Ascending aorta (tissue), 2 donors: Measurements from ENCODE around the gene CEP104. TPM values are rescaled to one million over a fixed set of nuclear protein-coding genes. Genes with fewer than 3 reads are reported as not detected.
A peak's percentile ranks its signal among the peaks of the same experiment; 100 is the strongest.

Experiments used
- DNase-seq, 2 donors: peaks; one replicate each; pipeline ENCODE4 v3.0.0-alpha.2; 2019; ENCODE audit warnings: low spot score in 2 of 2
- H3K27ac ChIP-seq, 2 donors: fragments of 200-600 bp; sonication (generic); one replicate each; pipeline ENCODE4 v1.5.1; 2016 to 2017; ENCODE audit warnings: mild to moderate bottlenecking in 1 of 2
- H3K27me3 ChIP-seq: fragments of 200-600 bp; sonication (generic); one replicate; pipeline ENCODE4 v1.5.1; 2017
- H3K36me3 ChIP-seq, 2 donors: fragments of 200-600 bp; sonication (generic); one replicate each; pipeline ENCODE4 v1.5.1; 2016
- H3K4me1 ChIP-seq, 2 donors: fragments of 200-600 bp; sonication (generic); one replicate each; pipeline ENCODE4 v1.5.1; 2016 to 2017; ENCODE audit warnings: mild to moderate bottlenecking in 1 of 2
- H3K4me3 ChIP-seq, 2 donors: fragments of 200-600 bp; sonication (generic); one replicate each; pipeline ENCODE4 v1.5.1; 2016 to 2017; ENCODE audit warnings: mild to moderate bottlenecking in 1 of 2
- H3K9me3 ChIP-seq, 2 donors: fragments of 200-600 bp; sonication (generic); one replicate each; pipeline ENCODE4 v1.5.1; 2016
- intact Hi-C: fragments of 100-400 bp; cut with DNase I; formaldehyde crosslinking; loops from one replicate; pipeline ENCODE4 v1.15.1; 2023
- total RNA-seq: library from RNA; depleted of rRNA; stranded (reverse); fragments of >200 nt; gene quantifications from one replicate; pipeline ENCODE4 v1.1.0, GENCODE V29; 2016
- TF ChIP-seq, protein P1 (sequence below), 3 experiments: fragments of 200-600 bp in 2 of 3; fragments of 450-650 bp in 1 of 3; sonication (generic) in 2 of 3; IDR thresholded peaks; one replicate each; pipeline ENCODE4 v1.5.1; 2016 to 2019; ENCODE audit warnings: antibody characterized with exemption in 3 of 3, mild to moderate bottlenecking in 1 of 3, moderate library complexity in 1 of 3

Gene CEP104
- total RNA-seq, 1 donor from 2014 or later: 93.6 TPM

DNA sequence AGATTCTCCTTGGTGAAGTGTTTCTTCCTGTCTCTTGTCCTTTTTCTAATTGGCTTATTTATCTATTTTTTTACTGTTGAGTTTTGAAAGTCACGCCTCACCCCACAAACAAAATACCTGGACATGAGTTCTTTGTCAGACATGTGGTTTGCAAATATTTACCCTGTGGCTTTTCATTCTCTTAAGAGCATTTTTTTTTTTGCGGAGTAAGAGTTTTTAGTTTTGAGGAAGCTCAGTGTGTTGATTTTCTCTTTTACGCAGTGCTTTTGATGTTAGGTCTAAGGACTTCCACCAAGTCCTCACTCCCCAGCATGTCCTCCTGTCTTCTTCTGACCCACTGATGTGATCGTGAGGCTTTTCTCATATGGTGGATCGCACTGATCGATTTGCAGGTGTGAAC, 7.9 kb upstream of the CEP104 start:
- TF ChIP-seq, protein P1, sequence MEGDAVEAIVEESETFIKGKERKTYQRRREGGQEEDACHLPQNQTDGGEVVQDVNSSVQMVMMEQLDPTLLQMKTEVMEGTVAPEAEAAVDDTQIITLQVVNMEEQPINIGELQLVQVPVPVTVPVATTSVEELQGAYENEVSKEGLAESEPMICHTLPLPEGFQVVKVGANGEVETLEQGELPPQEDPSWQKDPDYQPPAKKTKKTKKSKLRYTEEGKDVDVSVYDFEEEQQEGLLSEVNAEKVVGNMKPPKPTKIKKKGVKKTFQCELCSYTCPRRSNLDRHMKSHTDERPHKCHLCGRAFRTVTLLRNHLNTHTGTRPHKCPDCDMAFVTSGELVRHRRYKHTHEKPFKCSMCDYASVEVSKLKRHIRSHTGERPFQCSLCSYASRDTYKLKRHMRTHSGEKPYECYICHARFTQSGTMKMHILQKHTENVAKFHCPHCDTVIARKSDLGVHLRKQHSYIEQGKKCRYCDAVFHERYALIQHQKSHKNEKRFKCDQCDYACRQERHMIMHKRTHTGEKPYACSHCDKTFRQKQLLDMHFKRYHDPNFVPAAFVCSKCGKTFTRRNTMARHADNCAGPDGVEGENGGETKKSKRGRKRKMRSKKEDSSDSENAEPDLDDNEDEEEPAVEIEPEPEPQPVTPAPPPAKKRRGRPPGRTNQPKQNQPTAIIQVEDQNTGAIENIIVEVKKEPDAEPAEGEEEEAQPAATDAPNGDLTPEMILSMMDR (IDR thresholded peaks at IDR 0.05): no peak
- Histone ChIP-seq H3K27ac (no peak overlapping the region), H3K4me1 (no peaks in the 10 kb centered on the region), H3K9me3 (no peaks in the 10 kb centered on the region), H3K4me3 (no peak overlapping the region), H3K27me3 (no peaks in the 10 kb centered on the region), H3K36me3 (peaks cover 22 to 30% of the 10 kb centered on the region in 2 donors)
- intact Hi-C loops: no loop called here
- no peak for DNase-seq

- TF ChIP-seq, protein P1 (IDR thresholded peaks at IDR 0.05): no peak
- Histone ChIP-seq H3K4me3 (no peak overlapping the region), H3K4me1 (peaks cover 0 to under 1% of the 10 kb centered on the region in 2 donors), H3K27ac (no peak overlapping the region), H3K36me3 (peaks cover 13 to 17% of the 10 kb centered on the region in 2 donors), H3K27me3 (no peaks in the 10 kb centered on the region), H3K9me3 (no peaks in the 10 kb centered on the region)
- intact Hi-C loops: no loop called here
- no peak for DNase-seq
These were observed 6.4 kb upstream of the CEP104 start for GRCh38 chr1:3863231-3863935.

DNA sequence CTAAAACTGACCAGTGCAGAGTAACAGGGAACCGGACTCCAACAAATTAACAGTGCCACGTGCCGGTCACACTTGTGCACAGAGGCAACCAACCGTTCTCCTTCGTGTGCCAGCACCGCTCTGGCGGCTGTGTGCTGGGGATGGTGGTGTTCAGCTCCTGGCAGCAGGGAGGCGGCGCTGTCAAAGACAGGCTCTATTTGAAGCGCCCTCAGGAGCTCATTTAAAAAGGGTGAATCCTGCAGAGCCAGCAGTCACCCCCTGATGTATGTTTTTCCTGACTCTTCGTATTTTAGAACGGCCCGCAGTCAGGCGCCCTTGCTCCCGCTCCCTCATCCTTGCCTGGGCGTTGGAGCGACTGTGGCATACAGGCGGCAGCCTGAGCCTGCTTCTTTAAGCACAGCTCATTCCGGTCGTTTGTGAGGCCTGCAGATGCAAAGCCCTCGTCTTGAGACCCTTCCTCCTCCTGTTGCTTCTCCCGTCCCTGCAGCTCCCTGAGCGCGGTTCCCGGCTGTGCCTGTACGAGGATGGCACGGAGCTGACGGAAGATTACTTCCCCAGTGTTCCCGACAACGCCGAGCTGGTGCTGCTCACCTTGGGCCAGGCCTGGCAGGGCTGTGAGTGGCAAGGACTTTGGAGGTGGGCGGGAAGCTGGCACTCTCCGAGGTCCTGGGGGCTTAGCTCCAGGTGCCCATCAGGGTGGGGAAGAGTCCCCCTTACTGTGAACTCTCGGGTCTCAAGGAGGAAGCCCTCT, 1.4 kb upstream of the CEP104 start:
- no peak for DNase-seq
- no peaks in the 10 kb centered on the region for H3K27me3 ChIP-seq
- H3K36me3 ChIP-seq: no peaks in the 10 kb centered on the region
- H3K4me1 ChIP-seq: peaks cover 6 to 15% of the 10 kb centered on the region in 2 donors
- TF ChIP-seq, protein P1 (IDR thresholded peaks at IDR 0.05): no peak
- no peaks in the 10 kb centered on the region for H3K9me3 ChIP-seq
- H3K4me3 ChIP-seq: peak overlapping the region; percentile 94 to 98
- H3K27ac ChIP-seq: peak overlapping the region in 1 of 2 donors; percentile 80
- intact Hi-C loops: loop anchor here (5.0 kb wide), 1 partner anchor 61 kb away; the partner anchor contains the start of gene LRRC47

GRCh38 chr1:3857791-3858129, 749 bp upstream of the CEP104 start:
- Histone ChIP-seq H3K36me3 (no peaks in the 10 kb centered on the region), H3K27me3 (no peaks in the 10 kb centered on the region), H3K27ac (peak overlapping the region; percentile 79 to 80), H3K9me3 (no peaks in the 10 kb centered on the region), H3K4me3 (peak overlapping the region; percentile 94 to 98), H3K4me1 (peaks cover 6 to 15% of the 10 kb centered on the region in 2 donors)
- TF ChIP-seq, protein P1 (IDR thresholded peaks at IDR 0.05): no peak
- no peak for DNase-seq
- intact Hi-C loops: loop anchor here (2.0 to 5.0 kb wide), 2 partner anchors 43 to 60 kb away; partner anchors contain the start of genes C1orf174 and LRRC47

DNA sequence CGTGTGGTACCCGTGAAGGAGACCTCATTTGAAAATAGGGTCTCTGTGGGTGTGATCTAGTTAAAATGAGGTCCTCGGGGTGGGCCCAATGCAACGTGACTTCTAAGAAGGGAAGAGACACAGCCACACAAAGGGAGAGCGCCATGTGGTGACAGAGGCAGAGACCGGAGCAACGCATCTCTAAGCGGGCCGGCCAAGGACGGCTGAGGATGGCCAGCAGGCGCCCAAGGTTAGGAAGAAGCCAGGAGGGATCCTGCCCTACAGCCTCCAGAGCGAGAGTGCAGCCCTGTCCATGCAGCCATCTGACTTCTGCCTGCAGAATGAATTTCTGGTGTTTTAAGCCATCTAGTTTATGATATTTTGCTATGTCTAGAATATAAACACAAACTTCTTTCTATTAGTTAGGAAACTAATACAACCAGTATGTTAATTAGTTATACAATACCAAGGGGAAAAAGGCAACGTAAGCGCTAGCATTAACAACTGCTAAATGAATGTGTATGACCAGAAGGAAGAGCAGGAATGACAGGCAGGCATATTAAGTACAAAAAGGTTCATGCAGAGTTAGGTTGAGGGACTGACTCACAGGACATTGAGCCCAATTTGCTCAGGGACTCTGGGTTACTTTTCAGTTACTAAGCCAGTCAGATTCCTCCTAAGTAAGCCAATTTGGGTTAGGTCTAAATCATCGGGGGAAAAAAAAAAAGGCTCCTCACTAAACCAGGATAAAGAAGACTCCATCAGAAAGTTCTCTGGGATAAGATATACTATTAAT, 4.1 kb downstream of the CEP104 start:
- Histone ChIP-seq H3K9me3 (no peaks in the 10 kb centered on the region), H3K4me3 (no peak overlapping the region), H3K4me1 (peaks cover 6 to 10% of the 10 kb centered on the region in 2 donors), H3K27me3 (no peaks in the 10 kb centered on the region), H3K27ac (no peak overlapping the region), H3K36me3 (peaks cover 12 to 26% of the 10 kb centered on the region in 2 donors)
- DNase-seq: no peak
- TF ChIP-seq, protein P1 (IDR thresholded peaks at IDR 0.05): no peak
- intact Hi-C loops: no loop called here
